H1 (cell line): ENCODE data around the gene ZFYVE1. TPM values are rescaled to one million over a fixed set of nuclear protein-coding genes. Genes with fewer than 3 reads are reported as not detected.

Experiments
- FOSL1 ChIP-seq: IDR thresholded peaks from 2 replicates; pipeline ENCODE4 v1.6.1; 2011; ENCODE audit warnings: mild to moderate bottlenecking, low read depth, low read length, moderate library complexity; ENCODE audit not compliant: insufficient read depth
- SP4 ChIP-seq: IDR thresholded peaks from 2 replicates; pipeline ENCODE4 v1.6.1; 2012; ENCODE audit warnings: low read length, inconsistent platforms
- polyA plus RNA-seq, 7 experiments: library from polyadenylated mRNA; depleted of rRNA in 3 of 7; stranded (reverse) in 5 of 7; unstranded in 2 of 7; fragments of >200 nt in 5 of 7; fragments of 200-250 nt in 2 of 7; gene quantifications; 1 replicate in 5 of 7; 2 replicates in 1 of 7; 4 replicates in 1 of 7; pipeline versions ENCODE4 v1.2.1 to v1.2.3, GENCODE V29; 2011 to 2013; ENCODE audit warnings: missing spikeins in 2 of 7, mixed read lengths in 2 of 7
- total RNA-seq: library from RNA; stranded (reverse); fragmentation: NEBNext Ultra II Directional; extraction: Animal tissue kit (Norgen Biotek cat#: 25700); gene quantifications from 2 replicates; pipeline ENCODE4 v1.2.1, GENCODE V29; 2021

ZFYVE1 gene
- total and polyA plus RNA-seq, 2 of the 8 experiments (the other 6 are each of a cell fraction or from before 2014, with no cell fraction given) = 9.8 to 12.5 TPM

- TF ChIP-seq FOSL1 = no peak
- TF ChIP-seq SP4 = no peak
- TF ChIP-seq, all 59 proteins: peak for 0
Measured at GRCh38 chr14:72978856-72979255, 48.0 kb downstream of the ZFYVE1 start (continued).
